ENCODE data around the gene PAX7. TPM values are rescaled to one million over a fixed set of nuclear protein-coding genes. Genes with fewer than 3 reads are reported as not detected.

Gene PAX7
- total RNA-seq, 1 experiment from 2014 or later = 0.24 TPM

DNA sequence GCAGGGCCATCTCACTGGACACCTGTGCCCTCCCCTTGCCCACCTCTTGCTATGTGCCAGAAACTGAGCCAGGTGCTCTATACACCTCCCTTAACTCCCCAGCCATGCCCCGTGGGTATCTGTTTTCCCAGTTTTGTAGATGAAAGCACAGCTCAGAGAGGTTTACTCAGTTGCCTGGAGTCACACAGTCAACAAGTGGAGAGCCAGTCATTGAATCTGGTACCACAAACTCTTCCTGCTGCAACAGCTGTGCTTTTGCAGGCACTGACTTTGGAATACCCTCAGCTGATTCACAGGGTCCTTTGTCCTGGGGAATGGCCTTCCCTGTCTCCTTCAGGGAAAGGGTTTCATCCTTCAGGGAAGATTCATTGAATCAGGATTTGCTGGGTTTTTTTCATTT lies 22.1 kb downstream of the PAX7 start:
- TF ChIP-seq, protein P1, sequence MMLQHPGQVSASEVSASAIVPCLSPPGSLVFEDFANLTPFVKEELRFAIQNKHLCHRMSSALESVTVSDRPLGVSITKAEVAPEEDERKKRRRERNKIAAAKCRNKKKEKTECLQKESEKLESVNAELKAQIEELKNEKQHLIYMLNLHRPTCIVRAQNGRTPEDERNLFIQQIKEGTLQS (CRISPR knock-in tag; conservative IDR thresholded peaks at IDR 0.05) = no peak
- TF ChIP-seq ETV6 (CRISPR knock-in tag; IDR thresholded peaks at IDR 0.05) = no peak
- no peak for TF ChIP-seq TEAD1 (CRISPR knock-in tag; IDR thresholded peaks at IDR 0.05)
- no peak for TF ChIP-seq ZNF396 (CRISPR knock-in tag; IDR thresholded peaks at IDR 0.05; ENCODE audit: borderline replicate concordance)
- TF ChIP-seq GTF2I (CRISPR knock-in tag; conservative IDR thresholded peaks at IDR 0.05) = no peak
- TF ChIP-seq, protein P2, sequence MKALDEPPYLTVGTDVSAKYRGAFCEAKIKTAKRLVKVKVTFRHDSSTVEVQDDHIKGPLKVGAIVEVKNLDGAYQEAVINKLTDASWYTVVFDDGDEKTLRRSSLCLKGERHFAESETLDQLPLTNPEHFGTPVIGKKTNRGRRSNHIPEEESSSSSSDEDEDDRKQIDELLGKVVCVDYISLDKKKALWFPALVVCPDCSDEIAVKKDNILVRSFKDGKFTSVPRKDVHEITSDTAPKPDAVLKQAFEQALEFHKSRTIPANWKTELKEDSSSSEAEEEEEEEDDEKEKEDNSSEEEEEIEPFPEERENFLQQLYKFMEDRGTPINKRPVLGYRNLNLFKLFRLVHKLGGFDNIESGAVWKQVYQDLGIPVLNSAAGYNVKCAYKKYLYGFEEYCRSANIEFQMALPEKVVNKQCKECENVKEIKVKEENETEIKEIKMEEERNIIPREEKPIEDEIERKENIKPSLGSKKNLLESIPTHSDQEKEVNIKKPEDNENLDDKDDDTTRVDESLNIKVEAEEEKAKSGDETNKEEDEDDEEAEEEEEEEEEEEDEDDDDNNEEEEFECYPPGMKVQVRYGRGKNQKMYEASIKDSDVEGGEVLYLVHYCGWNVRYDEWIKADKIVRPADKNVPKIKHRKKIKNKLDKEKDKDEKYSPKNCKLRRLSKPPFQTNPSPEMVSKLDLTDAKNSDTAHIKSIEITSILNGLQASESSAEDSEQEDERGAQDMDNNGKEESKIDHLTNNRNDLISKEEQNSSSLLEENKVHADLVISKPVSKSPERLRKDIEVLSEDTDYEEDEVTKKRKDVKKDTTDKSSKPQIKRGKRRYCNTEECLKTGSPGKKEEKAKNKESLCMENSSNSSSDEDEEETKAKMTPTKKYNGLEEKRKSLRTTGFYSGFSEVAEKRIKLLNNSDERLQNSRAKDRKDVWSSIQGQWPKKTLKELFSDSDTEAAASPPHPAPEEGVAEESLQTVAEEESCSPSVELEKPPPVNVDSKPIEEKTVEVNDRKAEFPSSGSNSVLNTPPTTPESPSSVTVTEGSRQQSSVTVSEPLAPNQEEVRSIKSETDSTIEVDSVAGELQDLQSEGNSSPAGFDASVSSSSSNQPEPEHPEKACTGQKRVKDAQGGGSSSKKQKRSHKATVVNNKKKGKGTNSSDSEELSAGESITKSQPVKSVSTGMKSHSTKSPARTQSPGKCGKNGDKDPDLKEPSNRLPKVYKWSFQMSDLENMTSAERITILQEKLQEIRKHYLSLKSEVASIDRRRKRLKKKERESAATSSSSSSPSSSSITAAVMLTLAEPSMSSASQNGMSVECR (CRISPR knock-in tag; IDR thresholded peaks at IDR 0.05; ENCODE audit: borderline replicate concordance) = no peak
- TF ChIP-seq, protein P3, sequence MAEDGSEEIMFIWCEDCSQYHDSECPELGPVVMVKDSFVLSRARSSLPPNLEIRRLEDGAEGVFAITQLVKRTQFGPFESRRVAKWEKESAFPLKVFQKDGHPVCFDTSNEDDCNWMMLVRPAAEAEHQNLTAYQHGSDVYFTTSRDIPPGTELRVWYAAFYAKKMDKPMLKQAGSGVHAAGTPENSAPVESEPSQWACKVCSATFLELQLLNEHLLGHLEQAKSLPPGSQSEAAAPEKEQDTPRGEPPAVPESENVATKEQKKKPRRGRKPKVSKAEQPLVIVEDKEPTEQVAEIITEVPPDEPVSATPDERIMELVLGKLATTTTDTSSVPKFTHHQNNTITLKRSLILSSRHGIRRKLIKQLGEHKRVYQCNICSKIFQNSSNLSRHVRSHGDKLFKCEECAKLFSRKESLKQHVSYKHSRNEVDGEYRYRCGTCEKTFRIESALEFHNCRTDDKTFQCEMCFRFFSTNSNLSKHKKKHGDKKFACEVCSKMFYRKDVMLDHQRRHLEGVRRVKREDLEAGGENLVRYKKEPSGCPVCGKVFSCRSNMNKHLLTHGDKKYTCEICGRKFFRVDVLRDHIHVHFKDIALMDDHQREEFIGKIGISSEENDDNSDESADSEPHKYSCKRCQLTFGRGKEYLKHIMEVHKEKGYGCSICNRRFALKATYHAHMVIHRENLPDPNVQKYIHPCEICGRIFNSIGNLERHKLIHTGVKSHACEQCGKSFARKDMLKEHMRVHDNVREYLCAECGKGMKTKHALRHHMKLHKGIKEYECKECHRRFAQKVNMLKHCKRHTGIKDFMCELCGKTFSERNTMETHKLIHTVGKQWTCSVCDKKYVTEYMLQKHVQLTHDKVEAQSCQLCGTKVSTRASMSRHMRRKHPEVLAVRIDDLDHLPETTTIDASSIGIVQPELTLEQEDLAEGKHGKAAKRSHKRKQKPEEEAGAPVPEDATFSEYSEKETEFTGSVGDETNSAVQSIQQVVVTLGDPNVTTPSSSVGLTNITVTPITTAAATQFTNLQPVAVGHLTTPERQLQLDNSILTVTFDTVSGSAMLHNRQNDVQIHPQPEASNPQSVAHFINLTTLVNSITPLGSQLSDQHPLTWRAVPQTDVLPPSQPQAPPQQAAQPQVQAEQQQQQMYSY (CRISPR knock-in tag; IDR thresholded peaks at IDR 0.05) = no peak
- no peak for TF ChIP-seq ZBTB21 (CRISPR knock-in tag; IDR thresholded peaks at IDR 0.05; ENCODE audit: borderline replicate concordance)
- TF ChIP-seq, protein P4, sequence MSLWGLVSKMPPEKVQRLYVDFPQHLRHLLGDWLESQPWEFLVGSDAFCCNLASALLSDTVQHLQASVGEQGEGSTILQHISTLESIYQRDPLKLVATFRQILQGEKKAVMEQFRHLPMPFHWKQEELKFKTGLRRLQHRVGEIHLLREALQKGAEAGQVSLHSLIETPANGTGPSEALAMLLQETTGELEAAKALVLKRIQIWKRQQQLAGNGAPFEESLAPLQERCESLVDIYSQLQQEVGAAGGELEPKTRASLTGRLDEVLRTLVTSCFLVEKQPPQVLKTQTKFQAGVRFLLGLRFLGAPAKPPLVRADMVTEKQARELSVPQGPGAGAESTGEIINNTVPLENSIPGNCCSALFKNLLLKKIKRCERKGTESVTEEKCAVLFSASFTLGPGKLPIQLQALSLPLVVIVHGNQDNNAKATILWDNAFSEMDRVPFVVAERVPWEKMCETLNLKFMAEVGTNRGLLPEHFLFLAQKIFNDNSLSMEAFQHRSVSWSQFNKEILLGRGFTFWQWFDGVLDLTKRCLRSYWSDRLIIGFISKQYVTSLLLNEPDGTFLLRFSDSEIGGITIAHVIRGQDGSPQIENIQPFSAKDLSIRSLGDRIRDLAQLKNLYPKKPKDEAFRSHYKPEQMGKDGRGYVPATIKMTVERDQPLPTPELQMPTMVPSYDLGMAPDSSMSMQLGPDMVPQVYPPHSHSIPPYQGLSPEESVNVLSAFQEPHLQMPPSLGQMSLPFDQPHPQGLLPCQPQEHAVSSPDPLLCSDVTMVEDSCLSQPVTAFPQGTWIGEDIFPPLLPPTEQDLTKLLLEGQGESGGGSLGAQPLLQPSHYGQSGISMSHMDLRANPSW (CRISPR knock-in tag; conservative IDR thresholded peaks at IDR 0.05; ENCODE audit: low read depth) = no peak
- TF ChIP-seq, protein P5, sequence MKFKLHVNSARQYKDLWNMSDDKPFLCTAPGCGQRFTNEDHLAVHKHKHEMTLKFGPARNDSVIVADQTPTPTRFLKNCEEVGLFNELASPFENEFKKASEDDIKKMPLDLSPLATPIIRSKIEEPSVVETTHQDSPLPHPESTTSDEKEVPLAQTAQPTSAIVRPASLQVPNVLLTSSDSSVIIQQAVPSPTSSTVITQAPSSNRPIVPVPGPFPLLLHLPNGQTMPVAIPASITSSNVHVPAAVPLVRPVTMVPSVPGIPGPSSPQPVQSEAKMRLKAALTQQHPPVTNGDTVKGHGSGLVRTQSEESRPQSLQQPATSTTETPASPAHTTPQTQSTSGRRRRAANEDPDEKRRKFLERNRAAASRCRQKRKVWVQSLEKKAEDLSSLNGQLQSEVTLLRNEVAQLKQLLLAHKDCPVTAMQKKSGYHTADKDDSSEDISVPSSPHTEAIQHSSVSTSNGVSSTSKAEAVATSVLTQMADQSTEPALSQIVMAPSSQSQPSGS (CRISPR knock-in tag; IDR thresholded peaks at IDR 0.05; ENCODE audit: borderline replicate concordance, low read depth) = no peak
- TF ChIP-seq, protein P6, sequence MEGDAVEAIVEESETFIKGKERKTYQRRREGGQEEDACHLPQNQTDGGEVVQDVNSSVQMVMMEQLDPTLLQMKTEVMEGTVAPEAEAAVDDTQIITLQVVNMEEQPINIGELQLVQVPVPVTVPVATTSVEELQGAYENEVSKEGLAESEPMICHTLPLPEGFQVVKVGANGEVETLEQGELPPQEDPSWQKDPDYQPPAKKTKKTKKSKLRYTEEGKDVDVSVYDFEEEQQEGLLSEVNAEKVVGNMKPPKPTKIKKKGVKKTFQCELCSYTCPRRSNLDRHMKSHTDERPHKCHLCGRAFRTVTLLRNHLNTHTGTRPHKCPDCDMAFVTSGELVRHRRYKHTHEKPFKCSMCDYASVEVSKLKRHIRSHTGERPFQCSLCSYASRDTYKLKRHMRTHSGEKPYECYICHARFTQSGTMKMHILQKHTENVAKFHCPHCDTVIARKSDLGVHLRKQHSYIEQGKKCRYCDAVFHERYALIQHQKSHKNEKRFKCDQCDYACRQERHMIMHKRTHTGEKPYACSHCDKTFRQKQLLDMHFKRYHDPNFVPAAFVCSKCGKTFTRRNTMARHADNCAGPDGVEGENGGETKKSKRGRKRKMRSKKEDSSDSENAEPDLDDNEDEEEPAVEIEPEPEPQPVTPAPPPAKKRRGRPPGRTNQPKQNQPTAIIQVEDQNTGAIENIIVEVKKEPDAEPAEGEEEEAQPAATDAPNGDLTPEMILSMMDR (IDR thresholded peaks at IDR 0.05) = no peak
- TF ChIP-seq, protein P7, sequence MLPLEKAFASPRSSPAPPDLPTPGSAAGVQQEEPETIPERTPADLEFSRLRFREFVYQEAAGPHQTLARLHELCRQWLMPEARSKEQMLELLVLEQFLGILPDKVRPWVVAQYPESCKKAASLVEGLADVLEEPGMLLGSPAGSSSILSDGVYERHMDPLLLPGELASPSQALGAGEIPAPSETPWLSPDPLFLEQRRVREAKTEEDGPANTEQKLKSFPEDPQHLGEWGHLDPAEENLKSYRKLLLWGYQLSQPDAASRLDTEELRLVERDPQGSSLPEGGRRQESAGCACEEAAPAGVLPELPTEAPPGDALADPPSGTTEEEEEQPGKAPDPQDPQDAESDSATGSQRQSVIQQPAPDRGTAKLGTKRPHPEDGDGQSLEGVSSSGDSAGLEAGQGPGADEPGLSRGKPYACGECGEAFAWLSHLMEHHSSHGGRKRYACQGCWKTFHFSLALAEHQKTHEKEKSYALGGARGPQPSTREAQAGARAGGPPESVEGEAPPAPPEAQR (CRISPR knock-in tag; IDR thresholded peaks at IDR 0.05) = no peak
- TF ChIP-seq OVOL2 (CRISPR knock-in tag; IDR thresholded peaks at IDR 0.05; ENCODE audit: borderline replicate concordance) = no peak
- TF ChIP-seq TP53 (CRISPR knock-in tag; IDR thresholded peaks at IDR 0.05) = no peak
- no peak for TF ChIP-seq ZNF317 (CRISPR knock-in tag; IDR thresholded peaks at IDR 0.05; ENCODE audit: borderline replicate concordance, low read depth)
- TF ChIP-seq FOXK1 (CRISPR knock-in tag; IDR thresholded peaks at IDR 0.05) = no peak
- TF ChIP-seq SOX15 (CRISPR knock-in tag; IDR thresholded peaks at IDR 0.05) = no peak
- TF ChIP-seq, protein P8, sequence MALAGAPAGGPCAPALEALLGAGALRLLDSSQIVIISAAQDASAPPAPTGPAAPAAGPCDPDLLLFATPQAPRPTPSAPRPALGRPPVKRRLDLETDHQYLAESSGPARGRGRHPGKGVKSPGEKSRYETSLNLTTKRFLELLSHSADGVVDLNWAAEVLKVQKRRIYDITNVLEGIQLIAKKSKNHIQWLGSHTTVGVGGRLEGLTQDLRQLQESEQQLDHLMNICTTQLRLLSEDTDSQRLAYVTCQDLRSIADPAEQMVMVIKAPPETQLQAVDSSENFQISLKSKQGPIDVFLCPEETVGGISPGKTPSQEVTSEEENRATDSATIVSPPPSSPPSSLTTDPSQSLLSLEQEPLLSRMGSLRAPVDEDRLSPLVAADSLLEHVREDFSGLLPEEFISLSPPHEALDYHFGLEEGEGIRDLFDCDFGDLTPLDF (CRISPR knock-in tag; IDR thresholded peaks at IDR 0.05) = no peak
- H3K36me3 Mint-ChIP-seq = no peaks in the 10 kb centered on the region
- no peak overlapping the region for H3K4me3 Mint-ChIP-seq
- H3K27me3 Mint-ChIP-seq (ENCODE audit: low read depth) = peaks cover 98% of the 10 kb centered on the region
- CTCF ChIA-PET = interaction anchor here (0.6 to 3.3 kb wide), 7 partner anchors 9 to 534 kb away, joined by 3 to 9 read pairs (median 5); no protein-coding TSS in a partner anchor
- no peaks in the 10 kb centered on the region for H3K9me3 Mint-ChIP-seq
- POLR2A ChIA-PET = interaction anchor here (1.2 kb wide), 1 partner anchor 10 kb away, joined by 4 read pairs; no protein-coding TSS in a partner anchor
- no peak for ATAC-seq
- DNase-seq (ENCODE audit: low spot score) = no peak
- H3K4me1 Mint-ChIP-seq = peaks cover 83% of the 10 kb centered on the region
- H3K27ac Mint-ChIP-seq = no peak overlapping the region
